Measurements from ENCODE around the gene ALPK3.

The ALPK3 gene

GRCh38 chr15:84831613-84832012 is 14.5 kb downstream of the ALPK3 start:
- no peak overlapping the region for H3K4me2 ChIP-seq (ENCODE audit: low read length)
- no peaks in the 10 kb centered on the region for H3K27me3 ChIP-seq (ENCODE audit: control insufficient read depth, insufficient read depth, low read length)
- peaks cover 2% of the 10 kb centered on the region for H3K79me2 ChIP-seq
- no peaks in the 10 kb centered on the region for H3K36me3 ChIP-seq (ENCODE audit: control insufficient read depth, insufficient read depth, low read length)
- H3K9ac ChIP-seq, result no peak overlapping the region
- H3K27ac ChIP-seq, result no peak overlapping the region
- no peaks in the 10 kb centered on the region for H3K4me1 ChIP-seq
- no peak overlapping the region for H2AFZ ChIP-seq
- TF ChIP-seq, protein P1, sequence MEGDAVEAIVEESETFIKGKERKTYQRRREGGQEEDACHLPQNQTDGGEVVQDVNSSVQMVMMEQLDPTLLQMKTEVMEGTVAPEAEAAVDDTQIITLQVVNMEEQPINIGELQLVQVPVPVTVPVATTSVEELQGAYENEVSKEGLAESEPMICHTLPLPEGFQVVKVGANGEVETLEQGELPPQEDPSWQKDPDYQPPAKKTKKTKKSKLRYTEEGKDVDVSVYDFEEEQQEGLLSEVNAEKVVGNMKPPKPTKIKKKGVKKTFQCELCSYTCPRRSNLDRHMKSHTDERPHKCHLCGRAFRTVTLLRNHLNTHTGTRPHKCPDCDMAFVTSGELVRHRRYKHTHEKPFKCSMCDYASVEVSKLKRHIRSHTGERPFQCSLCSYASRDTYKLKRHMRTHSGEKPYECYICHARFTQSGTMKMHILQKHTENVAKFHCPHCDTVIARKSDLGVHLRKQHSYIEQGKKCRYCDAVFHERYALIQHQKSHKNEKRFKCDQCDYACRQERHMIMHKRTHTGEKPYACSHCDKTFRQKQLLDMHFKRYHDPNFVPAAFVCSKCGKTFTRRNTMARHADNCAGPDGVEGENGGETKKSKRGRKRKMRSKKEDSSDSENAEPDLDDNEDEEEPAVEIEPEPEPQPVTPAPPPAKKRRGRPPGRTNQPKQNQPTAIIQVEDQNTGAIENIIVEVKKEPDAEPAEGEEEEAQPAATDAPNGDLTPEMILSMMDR (IDR thresholded peaks at IDR 0.05), result no peak
- no peaks in the 10 kb centered on the region for H3K9me3 ChIP-seq (ENCODE audit: control insufficient read depth, low read length)
- H3K4me3 ChIP-seq (ENCODE audit: low read depth, low read length), result no peak overlapping the region

GRCh38 chr15:84832448-84833040 is 15.4 kb downstream of the ALPK3 start:
- Histone ChIP-seq H3K4me1 (no peaks in the 10 kb centered on the region), H3K9ac (no peak overlapping the region), H3K4me2 (ENCODE audit: low read length) (no peak overlapping the region), H3K4me3 (ENCODE audit: low read depth, low read length) (no peak overlapping the region), H3K36me3 (ENCODE audit: control insufficient read depth, insufficient read depth, low read length) (no peaks in the 10 kb centered on the region), H3K27me3 (ENCODE audit: control insufficient read depth, insufficient read depth, low read length) (no peaks in the 10 kb centered on the region), H3K9me3 (ENCODE audit: control insufficient read depth, low read length) (no peaks in the 10 kb centered on the region), H2AFZ (no peak overlapping the region), H3K79me2 (no peaks in the 10 kb centered on the region), H3K27ac (no peak overlapping the region)
- TF ChIP-seq, protein P1 (IDR thresholded peaks at IDR 0.05), result no peak

DNA sequence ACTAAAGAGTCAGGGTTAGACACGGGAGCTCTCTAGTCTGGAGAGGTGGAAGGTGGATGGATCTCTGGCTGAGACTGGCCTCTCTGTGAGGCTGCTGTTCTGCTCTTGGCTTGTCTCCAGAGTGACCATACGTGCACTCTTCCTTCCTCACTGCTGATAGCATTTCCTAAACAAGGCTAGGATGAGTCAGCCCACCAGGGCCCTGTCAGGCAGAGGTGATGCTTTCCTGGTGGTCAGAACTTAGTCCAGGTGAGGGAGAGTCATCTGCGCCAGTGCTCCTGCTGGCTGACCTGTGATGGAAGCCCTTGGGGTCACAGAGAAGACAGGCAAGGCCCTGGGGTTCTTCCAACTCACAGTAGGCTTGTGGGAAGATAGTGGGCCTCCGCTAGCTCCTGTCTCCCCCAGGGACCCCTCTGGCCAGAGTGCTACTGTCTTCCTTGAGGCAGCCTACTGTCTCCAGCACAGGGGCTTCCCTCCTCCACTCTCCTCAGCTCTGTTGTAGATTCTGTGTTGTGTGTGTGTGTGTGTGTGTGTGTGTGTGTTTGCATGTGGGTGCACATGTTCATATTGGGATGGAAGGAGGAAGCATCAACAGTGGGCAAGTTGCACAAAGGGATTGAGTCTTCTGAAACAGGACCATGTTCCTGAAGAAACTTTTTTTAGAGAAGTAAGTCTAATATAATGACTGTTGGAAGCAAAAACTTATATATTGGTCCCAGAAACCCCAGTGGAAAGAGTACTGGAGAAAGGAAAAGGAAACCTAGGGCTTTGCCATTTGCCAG is 16.5 kb downstream of the ALPK3 start:
- Histone ChIP-seq H3K27me3 (ENCODE audit: control insufficient read depth, insufficient read depth, low read length) (no peaks in the 10 kb centered on the region), H3K9me3 (ENCODE audit: control insufficient read depth, low read length) (no peaks in the 10 kb centered on the region), H2AFZ (no peak overlapping the region), H3K9ac (no peak overlapping the region), H3K36me3 (ENCODE audit: control insufficient read depth, insufficient read depth, low read length) (no peaks in the 10 kb centered on the region), H3K4me2 (ENCODE audit: low read length) (no peak overlapping the region), H3K27ac (no peak overlapping the region), H3K79me2 (no peaks in the 10 kb centered on the region), H3K4me3 (ENCODE audit: low read depth, low read length) (no peak overlapping the region), H3K4me1 (no peaks in the 10 kb centered on the region)
- TF ChIP-seq, protein P1 (IDR thresholded peaks at IDR 0.05), result no peak

DNA sequence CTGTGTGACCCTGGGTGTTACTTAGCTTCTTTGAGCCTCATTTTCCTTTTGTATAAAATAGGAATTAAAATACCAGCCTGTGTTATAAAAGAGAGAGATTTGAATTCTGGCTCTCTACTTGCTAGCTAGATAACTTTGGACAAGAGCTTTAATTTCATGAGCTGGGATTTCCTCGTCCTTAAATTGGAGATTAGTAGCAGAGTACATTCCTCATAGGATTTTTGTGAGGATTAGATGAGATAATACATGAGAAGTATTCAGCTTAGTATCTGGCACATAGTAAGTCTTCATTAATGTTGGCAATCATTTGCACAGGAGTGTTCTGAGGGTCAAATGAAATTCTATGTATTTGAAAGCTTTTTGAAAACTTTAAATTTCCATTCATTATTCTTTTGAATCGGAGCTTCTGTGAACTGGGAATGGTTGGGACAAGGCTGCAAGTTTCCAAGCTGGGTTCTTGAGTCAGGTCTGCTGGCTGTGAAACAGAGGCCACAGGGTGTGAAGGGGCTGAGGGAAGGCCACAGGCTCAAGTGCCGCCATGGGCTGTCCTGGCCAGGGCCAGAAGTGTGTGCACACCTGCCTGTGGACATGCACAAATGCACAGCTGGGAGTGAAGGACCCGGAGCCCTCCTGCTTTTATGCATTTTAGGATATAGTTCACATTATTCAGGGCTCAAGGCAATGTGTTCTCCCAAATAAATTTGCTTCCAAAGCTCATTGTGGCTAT is 17.2 kb downstream of the ALPK3 start:
- Histone ChIP-seq H3K27me3 (ENCODE audit: control insufficient read depth, insufficient read depth, low read length) (no peaks in the 10 kb centered on the region), H3K4me3 (ENCODE audit: low read depth, low read length) (no peak overlapping the region), H3K36me3 (ENCODE audit: control insufficient read depth, insufficient read depth, low read length) (no peaks in the 10 kb centered on the region), H3K9me3 (ENCODE audit: control insufficient read depth, low read length) (no peaks in the 10 kb centered on the region), H3K4me1 (peaks cover 5% of the 10 kb centered on the region), H3K79me2 (no peaks in the 10 kb centered on the region), H3K4me2 (ENCODE audit: low read length) (no peak overlapping the region), H2AFZ (no peak overlapping the region), H3K9ac (no peak overlapping the region), H3K27ac (no peak overlapping the region)
- TF ChIP-seq, protein P1 (IDR thresholded peaks at IDR 0.05), result no peak
